Measurements from ENCODE around the gene OR7G2.

DNA sequence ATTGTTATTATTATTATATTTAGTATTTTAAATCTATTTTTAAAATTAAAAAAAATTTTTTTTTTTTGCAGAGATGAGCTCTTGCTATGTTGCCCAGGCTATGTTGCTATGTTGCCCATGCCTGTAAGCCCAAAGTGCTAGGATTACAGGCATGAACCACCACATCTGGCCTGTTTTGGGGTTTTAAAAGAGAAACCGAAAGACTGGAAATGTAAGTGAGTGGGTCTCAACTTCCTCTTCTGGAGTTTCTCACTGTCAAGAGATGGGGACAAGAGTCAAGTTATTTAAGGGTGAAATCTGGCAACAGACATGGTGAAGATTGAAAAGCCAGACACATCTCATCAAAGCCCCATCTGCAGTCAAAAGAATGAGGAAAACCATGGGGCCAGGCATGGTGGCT is 23.7 kb upstream of the OR7G2 start:
- TF ChIP-seq YY1 (IDR thresholded peaks at IDR 0.05; ENCODE audit: insufficient read depth, insufficient read length): no peak
- no peak for TF ChIP-seq ZNF274 (IDR thresholded peaks at IDR 0.05; ENCODE audit: low read depth, low read length)
